Spleen (tissue), 7 donors: ENCODE data around the gene FAM110D.

Experiments used
- POLR2A ChIP-seq, 3 donors: fragments of 450-650 bp; IDR thresholded peaks; one replicate each; pipeline ENCODE4 v1.5.1; 2017; ENCODE audit warnings: antibody characterized with exemption in 3 of 3, mild to moderate bottlenecking in 1 of 3
- TF ChIP-seq, protein P1 (sequence below), 11 experiments: fragments of 200-600 bp in 7 of 11; fragments of 450-650 bp in 4 of 11; sonication (generic) in 4 of 11; IDR thresholded peaks in 8 of 11; conservative IDR thresholded peaks in 3 of 11; 1 replicate in 7 of 11; 2 replicates in 4 of 11; pipeline versions ENCODE4 v1.4.0 to v1.8.0; 2016 to 2021; ENCODE audit warnings: antibody characterized with exemption in 11 of 11, inconsistent platforms in 4 of 11, mild to moderate bottlenecking in 1 of 11
- donor health status: DM: no; HTN: no; CAD: no; lungs with moderate emphysema.
- donor health status: DM: no; HTN: no; CAD: no.
- donor health status: DM: no; HTN: no; CAD: no.

DNA sequence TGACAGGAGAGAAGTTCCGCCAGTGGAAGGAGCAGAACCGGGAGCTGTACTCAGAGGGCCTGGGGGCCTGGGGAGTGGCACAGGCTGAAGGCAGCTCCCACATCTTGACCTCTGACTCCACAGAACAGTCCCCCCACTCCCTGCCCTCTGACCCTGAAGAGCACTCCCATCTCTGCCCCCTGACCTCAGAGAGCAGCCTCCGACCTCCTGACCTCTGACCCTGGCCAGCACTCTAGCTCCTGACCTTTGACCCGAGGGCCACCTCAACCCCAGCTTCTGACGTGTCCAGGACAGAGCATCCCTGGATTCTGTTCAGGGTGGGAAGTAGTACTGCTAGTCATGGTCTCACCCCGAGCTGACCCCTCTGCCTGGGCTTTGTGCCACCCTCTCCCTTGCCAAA lies 30.5 kb downstream of the FAM110D start:
- TF ChIP-seq POLR2A (IDR thresholded peaks at IDR 0.05) = no peak
- TF ChIP-seq, protein P1, sequence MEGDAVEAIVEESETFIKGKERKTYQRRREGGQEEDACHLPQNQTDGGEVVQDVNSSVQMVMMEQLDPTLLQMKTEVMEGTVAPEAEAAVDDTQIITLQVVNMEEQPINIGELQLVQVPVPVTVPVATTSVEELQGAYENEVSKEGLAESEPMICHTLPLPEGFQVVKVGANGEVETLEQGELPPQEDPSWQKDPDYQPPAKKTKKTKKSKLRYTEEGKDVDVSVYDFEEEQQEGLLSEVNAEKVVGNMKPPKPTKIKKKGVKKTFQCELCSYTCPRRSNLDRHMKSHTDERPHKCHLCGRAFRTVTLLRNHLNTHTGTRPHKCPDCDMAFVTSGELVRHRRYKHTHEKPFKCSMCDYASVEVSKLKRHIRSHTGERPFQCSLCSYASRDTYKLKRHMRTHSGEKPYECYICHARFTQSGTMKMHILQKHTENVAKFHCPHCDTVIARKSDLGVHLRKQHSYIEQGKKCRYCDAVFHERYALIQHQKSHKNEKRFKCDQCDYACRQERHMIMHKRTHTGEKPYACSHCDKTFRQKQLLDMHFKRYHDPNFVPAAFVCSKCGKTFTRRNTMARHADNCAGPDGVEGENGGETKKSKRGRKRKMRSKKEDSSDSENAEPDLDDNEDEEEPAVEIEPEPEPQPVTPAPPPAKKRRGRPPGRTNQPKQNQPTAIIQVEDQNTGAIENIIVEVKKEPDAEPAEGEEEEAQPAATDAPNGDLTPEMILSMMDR (IDR thresholded peaks at IDR 0.05 in 8 of 11, conservative IDR thresholded peaks at IDR 0.05 in 3 of 11) = no peak
